Nucleus accumbens (tissue), 56 donors: ENCODE measurements around the gene EMP2.
"Not testable (repeated sequence)": the region's sequence is repeated elsewhere in the genome, so short reads cannot be mapped to it uniquely, and the experiment has no call there.

Source experiments
- DNase-seq, 56 donors: peaks; one replicate each; lab custom pipeline; 2025; lab: John Stamatoyannopoulos, UW

Gene EMP2

DNA sequence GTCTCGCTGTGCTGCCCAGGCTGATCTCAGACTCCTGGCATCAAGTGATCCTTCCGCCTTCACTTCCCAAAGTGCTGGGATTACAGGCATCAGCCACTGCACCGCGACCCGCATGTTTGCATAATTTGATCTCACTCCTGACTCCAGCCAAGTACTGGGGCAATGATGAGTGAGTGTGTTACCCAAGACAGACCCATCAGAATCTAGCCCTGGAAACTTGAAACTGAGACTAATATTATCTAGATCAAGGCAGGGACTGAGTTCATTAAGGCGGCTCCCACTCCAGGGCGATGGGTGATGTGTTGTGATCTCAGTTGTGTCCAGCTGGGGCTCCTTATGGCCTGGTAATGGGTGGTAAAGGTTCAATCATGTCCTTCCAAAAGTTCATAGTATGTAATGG is 53.4 kb downstream of the EMP2 start:
- no peak for DNase-seq

- DNase-seq, result no peak
Measured at GRCh38 chr16:10525214-10525825, 55.1 kb downstream of the EMP2 start.

DNA sequence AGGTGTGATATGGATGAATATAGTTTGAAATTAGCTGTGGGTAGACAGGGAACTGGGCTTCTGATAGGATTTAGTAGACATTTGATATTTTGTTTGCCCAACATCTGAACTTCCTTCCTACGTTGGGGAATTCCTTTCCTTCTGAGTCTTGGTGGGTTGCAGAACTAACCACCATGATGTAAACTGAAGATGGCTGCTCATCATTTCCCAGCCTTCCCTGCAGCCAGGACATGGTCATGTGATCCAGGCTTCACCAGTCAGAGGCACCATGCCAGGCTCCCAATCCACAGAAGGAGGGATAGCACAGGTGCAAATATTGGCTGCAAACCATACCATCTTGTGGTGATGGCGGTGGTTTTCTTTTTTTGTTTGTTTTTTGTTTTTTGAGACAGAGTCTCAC is 57.4 kb downstream of the EMP2 start:
- no peak for DNase-seq

DNA sequence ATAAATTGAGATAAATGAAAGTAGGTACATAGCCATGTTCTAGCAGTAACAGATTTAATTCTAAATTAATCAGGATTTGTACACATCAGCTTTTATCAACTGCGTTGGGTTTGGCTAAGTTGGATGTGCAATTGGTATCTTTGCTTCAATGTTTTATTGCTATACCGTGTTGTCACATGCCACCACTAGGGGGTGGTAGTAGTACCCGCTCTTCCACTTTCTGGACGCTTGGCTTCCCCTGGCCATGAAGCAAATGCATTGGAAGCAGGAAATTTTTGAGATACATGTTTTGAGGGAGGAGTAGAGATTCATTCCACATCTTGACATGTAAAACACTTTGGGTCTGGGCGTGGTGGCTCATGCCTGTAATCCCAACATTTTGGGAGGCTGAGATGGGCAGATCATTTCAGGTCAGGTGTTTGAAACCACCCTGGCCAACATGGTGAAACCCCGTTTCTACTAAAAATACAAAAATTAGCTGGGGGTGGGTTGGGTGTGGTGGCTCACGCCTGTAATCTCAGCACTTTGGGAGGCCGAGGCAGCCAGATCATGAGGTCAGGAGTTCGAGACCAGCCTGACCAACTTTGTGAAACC is 58.6 kb downstream of the EMP2 start:
- peak in 30 of 56 donors; percentile 1 to 65 (median 9) for DNase-seq

- no peak for DNase-seq
Measured at GRCh38 chr16:10520869-10521578, 59.4 kb downstream of the EMP2 start.

GRCh38 chr16:10519929-10520868 is 60.2 kb downstream of the EMP2 start:
- no peak for DNase-seq

GRCh38 chr16:10519297-10519696 is 61.1 kb downstream of the EMP2 start:
- no peak for DNase-seq

- no peak for DNase-seq
Measured at GRCh38 chr16:10518479-10519041, 61.8 kb downstream of the EMP2 start.

DNA sequence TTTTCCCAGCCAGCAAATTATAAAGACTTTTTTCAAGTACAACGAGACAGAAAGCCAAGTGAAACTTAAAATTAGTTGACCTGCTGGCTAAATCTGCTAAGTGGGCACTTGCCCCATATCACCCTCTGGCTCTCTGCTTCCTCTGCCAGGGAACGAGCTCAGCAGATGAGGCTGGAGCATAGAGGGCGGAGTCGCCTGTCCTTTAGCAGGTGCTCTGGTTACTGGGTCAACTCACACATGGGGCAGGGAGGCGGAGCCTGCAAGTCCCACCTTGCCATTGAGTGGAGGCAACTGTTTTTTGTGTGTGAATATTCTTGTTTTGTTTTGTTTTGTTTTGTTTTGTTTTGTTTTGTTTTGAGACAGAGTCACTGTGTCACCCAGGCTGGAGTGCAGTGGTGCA is 62.5 kb downstream of the EMP2 start:
- DNase-seq, result no peak

- DNase-seq, result peak in 11 of 56 donors; percentile 1 to 60 (median 5)
Measured at GRCh38 chr16:10514369-10515055, 65.9 kb downstream of the EMP2 start.

DNA sequence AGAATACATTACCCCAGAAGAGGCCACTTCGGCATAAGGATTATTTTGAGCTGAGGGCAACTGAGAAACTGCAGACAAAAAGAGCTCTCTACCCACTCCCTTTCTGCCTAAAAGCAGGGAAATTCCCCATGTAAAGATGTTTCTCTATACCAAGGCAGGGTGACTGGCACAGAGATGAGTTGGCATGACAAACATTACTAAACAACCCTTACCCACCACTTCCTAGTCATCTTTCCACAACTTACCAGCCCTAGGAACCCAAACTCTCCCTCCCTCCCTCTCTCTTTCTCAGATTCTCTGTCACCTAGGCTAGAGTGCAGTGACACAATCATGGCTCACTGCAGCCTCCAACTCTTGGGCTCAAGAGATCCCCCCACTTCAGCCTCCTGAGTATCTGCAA is 68.6 kb downstream of the EMP2 start:
- DNase-seq, result no peak

- no peak for DNase-seq
Measured at GRCh38 chr16:10510279-10510678, 70.1 kb downstream of the EMP2 start.

DNA sequence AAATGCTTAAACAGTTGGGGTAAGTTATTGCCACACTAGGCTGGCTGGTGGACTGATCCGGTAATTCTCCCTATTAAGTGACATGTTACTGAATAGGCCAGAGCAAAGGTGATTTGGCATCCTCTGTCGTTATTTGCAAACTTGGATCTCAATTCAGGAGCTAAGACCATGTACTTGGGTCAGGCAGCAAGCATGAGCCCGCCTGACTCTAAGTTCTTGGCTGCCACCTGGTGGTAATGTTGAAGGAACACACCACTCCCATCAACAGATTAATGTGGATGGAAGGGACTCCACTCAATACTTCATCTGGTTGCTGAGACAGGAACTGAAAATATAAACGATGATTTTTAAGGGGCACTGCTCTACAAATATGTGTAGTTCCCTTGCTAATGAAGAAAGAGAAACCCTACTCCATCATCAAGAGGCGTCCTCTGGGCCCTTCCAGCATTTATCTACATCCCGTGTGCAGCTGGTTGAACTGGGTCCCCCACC is 70.8 kb downstream of the EMP2 start:
- DNase-seq, result peak in 46 of 56 donors; percentile 1 to 74 (median 30)

DNA sequence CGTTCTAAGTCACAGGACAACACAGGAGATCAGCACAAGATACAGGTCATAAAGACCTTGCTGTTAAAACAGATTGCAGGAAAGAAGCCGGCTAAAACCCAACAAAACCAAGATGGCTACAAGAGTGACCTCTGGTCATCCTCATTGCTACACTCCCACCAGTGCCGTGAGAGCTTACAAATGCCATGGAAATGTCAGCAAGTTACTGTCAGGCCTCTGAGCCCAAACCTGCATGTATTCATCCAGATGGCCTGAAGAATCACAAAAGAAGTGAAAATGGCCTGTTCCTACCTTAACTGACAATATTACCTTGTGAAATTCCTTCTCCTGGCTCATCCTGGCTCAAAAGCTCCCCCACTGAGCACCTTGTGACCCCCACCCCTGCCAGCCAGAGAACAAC is 75.1 kb downstream of the EMP2 start:
- not testable (repeated sequence) for DNase-seq

GRCh38 chr16:10504404-10504885 is 76.0 kb downstream of the EMP2 start:
- DNase-seq, result no peak

DNA sequence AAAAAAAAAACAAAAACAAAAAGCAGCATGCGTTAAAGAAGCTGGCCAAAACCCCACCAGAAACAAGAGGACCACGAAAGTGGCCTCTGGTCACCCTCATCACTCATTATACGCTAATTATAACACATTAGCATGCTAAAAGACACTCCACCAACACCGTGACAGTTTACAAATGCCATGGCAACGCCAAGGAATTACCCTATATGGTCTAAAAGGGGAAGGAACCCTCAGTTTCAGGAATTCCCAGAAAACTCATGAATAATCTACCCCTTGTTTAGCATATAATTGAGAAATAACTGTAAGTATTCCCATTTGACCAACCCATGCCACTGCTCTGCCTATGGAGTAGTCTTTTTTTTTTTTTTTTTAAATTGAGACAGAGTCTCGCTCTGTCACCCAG is 77.6 kb downstream of the EMP2 start:
- no peak for DNase-seq

GRCh38 chr16:10501016-10501607 is 79.3 kb downstream of the EMP2 start:
- DNase-seq, result no peak

DNA sequence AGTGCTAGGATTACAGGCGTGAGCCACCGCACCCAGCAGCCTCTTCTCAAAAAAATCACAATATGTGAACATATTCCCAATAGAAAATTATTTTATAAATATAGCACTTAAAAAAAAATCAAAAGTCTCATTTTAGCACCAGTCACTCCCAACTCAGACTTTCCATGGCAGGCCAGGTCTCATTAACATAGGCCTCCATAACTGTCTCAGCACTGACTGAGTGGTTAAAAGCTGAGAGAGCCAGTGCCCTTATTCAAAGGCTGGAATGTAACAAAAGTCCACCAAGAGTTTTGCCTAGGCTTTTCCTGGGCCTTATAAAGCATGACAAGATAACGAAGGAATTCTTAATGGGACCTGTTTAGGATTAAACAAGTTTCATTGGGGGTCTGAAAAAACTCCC is 79.8 kb downstream of the EMP2 start:
- DNase-seq, result no peak
